HG03103 (cell line): ENCODE measurements around the gene SLC6A8.

Source experiments
- ATAC-seq: cut with Tn5 transposase; IDR thresholded peaks from one replicate; pipeline ENCODE4 v1.9.1; 2021; ENCODE audit warnings: low read depth; ENCODE audit not compliant: unreplicated experiment

The SLC6A8 gene

GRCh38 chrX:153647461-153648357, 40.0 kb upstream of the SLC6A8 start:
- ATAC-seq: no peak

GRCh38 chrX:153648358-153649177, 39.2 kb upstream of the SLC6A8 start:
- no peak for ATAC-seq

GRCh38 chrX:153649178-153649914, 38.4 kb upstream of the SLC6A8 start:
- ATAC-seq: no peak

- no peak for ATAC-seq
These were observed 37.6 kb upstream of the SLC6A8 start for GRCh38 chrX:153649915-153650782.

- ATAC-seq: no peak
These were observed 36.8 kb upstream of the SLC6A8 start for GRCh38 chrX:153650959-153651358.

GRCh38 chrX:153651540-153652079, 36.1 kb upstream of the SLC6A8 start:
- ATAC-seq: no peak

- ATAC-seq: no peak
These were observed 34.2 kb upstream of the SLC6A8 start for GRCh38 chrX:153653556-153653955.

GRCh38 chrX:153657161-153657560, 30.6 kb upstream of the SLC6A8 start:
- no peak for ATAC-seq

- no peak for ATAC-seq
These were observed 28.5 kb upstream of the SLC6A8 start for GRCh38 chrX:153659268-153659667.

GRCh38 chrX:153662266-153662665, 25.5 kb upstream of the SLC6A8 start:
- no peak for ATAC-seq

- no peak for ATAC-seq
These were observed 21.9 kb upstream of the SLC6A8 start for GRCh38 chrX:153665726-153666306.

GRCh38 chrX:153667281-153667955, 20.3 kb upstream of the SLC6A8 start:
- no peak for ATAC-seq

- peak; percentile 54 for ATAC-seq
These were observed 19.8 kb upstream of the SLC6A8 start for GRCh38 chrX:153667956-153668396.

GRCh38 chrX:153668423-153669173, 19.1 kb upstream of the SLC6A8 start:
- no peak for ATAC-seq

- no peak for ATAC-seq
These were observed 18.4 kb upstream of the SLC6A8 start for GRCh38 chrX:153669174-153669890.

- no peak for ATAC-seq
These were observed 17.6 kb upstream of the SLC6A8 start for GRCh38 chrX:153669901-153670731.
